ENCODE measurements around the gene FGF14.

FGF14 gene

DNA sequence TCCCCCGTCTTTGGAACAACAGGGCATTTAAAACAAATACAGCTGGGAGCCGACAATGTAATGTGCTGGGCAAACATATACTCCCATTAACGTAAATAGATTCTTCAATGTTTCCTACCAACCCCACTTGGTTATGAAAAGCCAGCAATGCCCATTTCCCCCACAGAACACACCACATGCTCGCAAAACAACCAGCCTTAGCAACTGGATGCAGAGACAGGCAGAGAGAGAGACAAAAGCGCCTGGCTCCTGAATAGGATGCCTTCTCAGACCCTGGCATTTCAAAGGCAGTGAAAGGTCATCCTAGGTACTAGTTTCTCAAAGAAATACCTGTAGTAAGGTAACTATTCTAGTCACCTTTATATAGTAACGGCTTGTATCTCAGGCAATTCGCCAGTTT lies 486.5 kb downstream of the FGF14 start:
- intact Hi-C loops (cut with micrococcal nuclease), result no loop called here
- Mint-ChIP-seq H3K4me3 (no peak overlapping the region), H3K4me1 (ENCODE audit: low read depth) (no peaks in the 10 kb centered on the region), H3K36me3 (ENCODE audit: low read depth) (no peaks in the 10 kb centered on the region), H3K27me3 (peaks cover 50% of the 10 kb centered on the region), H3K27ac (no peak overlapping the region), H3K9me3 (no peaks in the 10 kb centered on the region)

DNA sequence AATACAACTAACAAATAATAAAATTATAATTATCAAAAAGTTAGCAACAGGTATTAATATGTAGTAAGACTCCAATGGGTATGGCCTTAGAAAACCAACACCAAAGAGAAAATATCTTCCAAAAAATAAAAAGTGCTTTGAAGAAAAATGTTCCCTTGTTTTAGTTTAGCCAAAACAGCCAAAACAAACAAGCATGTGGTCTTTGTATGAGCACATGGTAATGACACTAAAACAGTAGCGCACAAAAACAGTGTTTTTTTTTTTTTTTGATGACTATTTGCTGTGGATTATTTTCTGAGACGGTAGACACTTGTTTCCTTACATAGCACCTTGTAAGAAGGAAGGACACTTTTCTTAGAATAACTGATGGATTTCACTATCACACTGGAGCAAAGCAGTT lies 490.1 kb downstream of the FGF14 start:
- Mint-ChIP-seq H3K36me3 (ENCODE audit: low read depth) (no peaks in the 10 kb centered on the region), H3K27ac (no peak overlapping the region), H3K9me3 (no peaks in the 10 kb centered on the region), H3K4me1 (ENCODE audit: low read depth) (no peaks in the 10 kb centered on the region), H3K27me3 (peaks cover 20% of the 10 kb centered on the region), H3K4me3 (no peak overlapping the region)
- intact Hi-C loops (cut with micrococcal nuclease), result no loop called here

DNA sequence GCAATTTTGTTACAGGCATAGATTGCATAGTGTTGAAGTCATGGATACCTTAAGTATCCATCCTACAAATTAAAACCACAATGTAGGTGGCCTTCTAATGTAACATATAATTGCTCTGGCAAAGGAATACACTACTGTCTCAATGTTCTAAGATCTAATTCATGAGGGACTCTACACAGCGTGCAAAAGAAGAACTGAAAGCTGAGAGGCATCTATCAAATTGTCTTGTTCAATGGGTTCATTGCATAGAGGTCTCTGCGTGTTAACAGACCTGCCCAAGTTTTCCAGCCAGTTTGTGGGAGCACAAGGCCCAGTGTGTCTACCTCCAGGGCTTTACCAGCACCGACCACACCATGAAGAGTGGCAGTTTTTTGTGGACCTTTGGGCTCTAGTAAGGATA lies 498.0 kb downstream of the FGF14 start:
- Mint-ChIP-seq H3K4me1 (ENCODE audit: low read depth) (no peaks in the 10 kb centered on the region), H3K9me3 (no peaks in the 10 kb centered on the region), H3K36me3 (ENCODE audit: low read depth) (no peaks in the 10 kb centered on the region), H3K27me3 (no peaks in the 10 kb centered on the region), H3K4me3 (no peak overlapping the region), H3K27ac (no peak overlapping the region)
- intact Hi-C loops (cut with micrococcal nuclease), result no loop called here

DNA sequence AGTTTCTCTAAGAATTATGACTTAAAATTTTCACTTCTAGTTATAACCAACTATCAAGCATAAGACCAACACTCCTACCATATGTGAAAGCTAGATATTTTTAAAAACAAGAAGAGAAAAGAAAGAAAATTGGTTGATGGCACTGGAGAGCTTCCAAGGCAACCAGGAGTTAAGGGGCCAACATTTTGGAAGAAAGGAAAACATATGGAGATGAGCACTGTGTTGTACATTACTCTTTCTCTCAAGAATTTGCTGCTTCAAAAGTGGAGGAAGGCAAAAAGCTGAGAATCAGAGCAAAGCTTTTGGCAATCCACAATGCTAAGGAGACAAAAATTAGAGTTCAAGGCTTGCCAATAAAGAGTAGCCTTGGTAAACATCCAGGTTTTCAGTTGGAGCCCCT lies 503.2 kb downstream of the FGF14 start:
- H3K27ac Mint-ChIP-seq, result no peak overlapping the region
- H3K4me1 Mint-ChIP-seq (ENCODE audit: low read depth), result no peaks in the 10 kb centered on the region
- H3K4me3 Mint-ChIP-seq, result no peak overlapping the region
- H3K27me3 Mint-ChIP-seq, result no peaks in the 10 kb centered on the region
- H3K9me3 Mint-ChIP-seq, result no peaks in the 10 kb centered on the region
- intact Hi-C loops (cut with micrococcal nuclease), result no loop called here
- no peaks in the 10 kb centered on the region for H3K36me3 Mint-ChIP-seq (ENCODE audit: low read depth)

DNA sequence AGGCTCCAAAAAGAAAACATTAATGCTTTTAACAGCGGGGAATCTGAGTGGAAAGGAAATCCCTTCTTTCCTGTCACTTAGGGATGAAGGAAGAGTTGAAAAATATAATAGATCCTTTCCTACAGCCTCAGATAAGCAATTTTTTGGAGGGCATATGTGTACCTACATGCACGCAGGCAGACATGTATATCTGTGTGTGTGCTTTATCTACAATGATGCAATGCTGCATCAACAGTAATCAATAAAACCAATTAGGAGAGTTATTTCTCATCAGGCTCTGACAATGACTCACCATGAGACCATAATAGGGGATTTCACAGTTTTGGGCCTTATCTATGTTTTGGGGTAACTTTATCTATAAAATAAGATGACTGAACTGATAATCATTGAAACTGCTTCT lies 505.3 kb downstream of the FGF14 start:
- no peaks in the 10 kb centered on the region for H3K27me3 Mint-ChIP-seq
- H3K36me3 Mint-ChIP-seq (ENCODE audit: low read depth), result no peaks in the 10 kb centered on the region
- H3K9me3 Mint-ChIP-seq, result no peaks in the 10 kb centered on the region
- H3K4me1 Mint-ChIP-seq (ENCODE audit: low read depth), result no peaks in the 10 kb centered on the region
- H3K27ac Mint-ChIP-seq, result no peak overlapping the region
- intact Hi-C loops (cut with micrococcal nuclease), result no loop called here
- no peak overlapping the region for H3K4me3 Mint-ChIP-seq

DNA sequence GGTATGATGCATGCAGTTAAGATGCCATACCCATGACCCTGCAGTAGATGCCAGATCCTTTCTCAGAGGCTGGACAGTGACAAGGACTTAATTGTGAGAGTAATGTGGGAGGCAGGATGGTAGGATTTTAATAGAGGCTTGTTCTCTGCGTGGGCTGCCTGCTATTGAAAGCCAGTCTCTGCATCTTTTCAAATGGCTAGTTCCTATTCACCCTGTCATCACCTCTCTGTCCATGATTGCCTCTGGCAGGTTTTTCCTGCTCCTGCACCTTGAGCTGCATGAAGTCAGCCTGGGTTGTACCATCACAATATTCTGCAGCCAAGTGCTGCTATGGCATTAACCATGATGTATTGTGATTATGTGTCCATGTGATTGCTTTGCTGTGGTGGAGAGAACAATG lies 508.8 kb downstream of the FGF14 start:
- Mint-ChIP-seq H3K27me3 (no peaks in the 10 kb centered on the region), H3K4me3 (no peak overlapping the region), H3K36me3 (ENCODE audit: low read depth) (no peaks in the 10 kb centered on the region), H3K9me3 (no peaks in the 10 kb centered on the region), H3K27ac (no peak overlapping the region), H3K4me1 (ENCODE audit: low read depth) (no peaks in the 10 kb centered on the region)
- intact Hi-C loops (cut with micrococcal nuclease), result no loop called here

DNA sequence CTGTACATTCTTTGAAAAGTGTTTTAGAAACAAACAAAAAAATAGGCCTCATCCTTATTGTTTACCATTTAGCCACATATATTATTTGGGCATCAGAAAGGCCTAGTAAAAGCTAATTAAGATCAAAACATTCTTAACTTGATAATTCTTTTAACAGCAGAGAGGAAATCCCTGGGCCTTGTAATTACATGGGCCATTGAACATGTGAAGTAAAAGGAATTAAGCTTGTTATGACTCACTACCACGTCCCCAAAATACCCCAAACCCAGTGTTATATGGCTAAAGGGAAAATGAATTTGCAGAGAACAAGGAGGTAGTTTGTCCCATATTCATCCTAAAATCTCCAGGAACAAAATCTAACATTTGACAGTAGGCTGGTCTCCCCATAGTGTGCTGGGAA lies 509.6 kb downstream of the FGF14 start:
- Mint-ChIP-seq H3K27ac (no peak overlapping the region), H3K4me3 (no peak overlapping the region), H3K9me3 (no peaks in the 10 kb centered on the region), H3K4me1 (ENCODE audit: low read depth) (no peaks in the 10 kb centered on the region), H3K36me3 (ENCODE audit: low read depth) (no peaks in the 10 kb centered on the region), H3K27me3 (no peaks in the 10 kb centered on the region)
- intact Hi-C loops (cut with micrococcal nuclease), result no loop called here

DNA sequence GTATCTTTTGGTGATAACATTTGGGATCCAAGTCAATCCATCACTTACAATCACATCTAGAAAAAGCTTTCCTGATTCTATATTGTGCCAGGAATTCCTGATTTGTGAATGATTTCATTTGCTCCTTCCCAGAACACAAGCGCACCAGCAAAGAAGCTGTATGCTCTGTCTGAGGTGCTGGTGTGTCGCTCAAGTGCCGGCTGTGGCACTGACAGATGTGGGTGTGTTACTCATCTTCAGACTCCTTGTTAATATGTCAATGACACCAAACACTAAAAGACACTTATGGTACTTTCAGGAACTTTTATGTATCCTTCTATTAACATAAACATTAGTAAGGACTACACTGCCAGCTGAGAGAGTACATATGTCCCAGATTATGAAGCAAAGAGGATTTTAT lies 520.3 kb downstream of the FGF14 start:
- Mint-ChIP-seq H3K4me3 (no peak overlapping the region), H3K9me3 (no peaks in the 10 kb centered on the region), H3K36me3 (ENCODE audit: low read depth) (no peaks in the 10 kb centered on the region), H3K4me1 (ENCODE audit: low read depth) (no peaks in the 10 kb centered on the region), H3K27ac (no peak overlapping the region), H3K27me3 (no peaks in the 10 kb centered on the region)
- intact Hi-C loops (cut with micrococcal nuclease), result no loop called here

DNA sequence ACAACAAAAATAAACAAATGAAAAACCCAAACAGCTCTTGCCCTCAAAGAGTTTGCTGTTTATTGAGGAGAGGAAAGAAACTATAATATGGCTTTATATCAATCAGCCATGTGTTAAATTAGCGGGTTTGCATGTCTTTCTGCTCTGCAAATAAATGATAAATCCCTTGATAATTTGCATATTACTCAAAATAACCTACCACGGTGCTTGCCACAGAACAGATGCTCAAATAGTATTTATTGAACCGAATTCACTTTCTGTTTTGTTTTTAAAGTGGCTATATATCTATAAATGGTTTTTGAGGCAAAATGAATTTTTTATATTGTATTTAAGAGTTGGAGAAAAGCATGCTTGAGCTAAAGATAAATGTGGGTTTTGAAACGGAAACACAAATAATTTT lies 521.3 kb downstream of the FGF14 start:
- no peak overlapping the region for H3K4me3 Mint-ChIP-seq
- no peak overlapping the region for H3K27ac Mint-ChIP-seq
- no peaks in the 10 kb centered on the region for H3K9me3 Mint-ChIP-seq
- H3K4me1 Mint-ChIP-seq (ENCODE audit: low read depth), result no peaks in the 10 kb centered on the region
- intact Hi-C loops (cut with micrococcal nuclease), result no loop called here
- H3K27me3 Mint-ChIP-seq, result no peaks in the 10 kb centered on the region
- no peaks in the 10 kb centered on the region for H3K36me3 Mint-ChIP-seq (ENCODE audit: low read depth)

DNA sequence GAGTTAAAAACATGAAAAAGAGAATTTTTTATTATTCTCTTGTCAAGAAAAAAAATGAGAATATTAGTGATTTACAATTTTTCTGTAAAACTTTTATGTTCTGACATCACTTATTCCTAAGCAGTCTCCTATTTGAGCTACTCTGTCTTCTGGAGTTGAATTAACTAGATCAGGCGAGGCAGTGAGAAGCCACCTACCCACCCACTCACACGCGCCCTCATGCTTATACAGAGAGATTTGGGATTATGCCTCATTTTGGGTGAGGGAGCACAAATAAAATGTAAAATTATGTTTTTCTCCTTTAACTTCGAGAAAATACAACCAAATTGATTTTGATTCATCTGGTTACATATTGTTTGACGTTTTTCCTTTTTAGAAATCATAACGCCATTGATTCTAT lies 524.9 kb downstream of the FGF14 start:
- H3K36me3 Mint-ChIP-seq (ENCODE audit: low read depth), result no peaks in the 10 kb centered on the region
- H3K27ac Mint-ChIP-seq, result no peak overlapping the region
- H3K9me3 Mint-ChIP-seq, result no peaks in the 10 kb centered on the region
- no peaks in the 10 kb centered on the region for H3K27me3 Mint-ChIP-seq
- no peaks in the 10 kb centered on the region for H3K4me1 Mint-ChIP-seq (ENCODE audit: low read depth)
- H3K4me3 Mint-ChIP-seq, result no peak overlapping the region
- intact Hi-C loops (cut with micrococcal nuclease), result no loop called here

DNA sequence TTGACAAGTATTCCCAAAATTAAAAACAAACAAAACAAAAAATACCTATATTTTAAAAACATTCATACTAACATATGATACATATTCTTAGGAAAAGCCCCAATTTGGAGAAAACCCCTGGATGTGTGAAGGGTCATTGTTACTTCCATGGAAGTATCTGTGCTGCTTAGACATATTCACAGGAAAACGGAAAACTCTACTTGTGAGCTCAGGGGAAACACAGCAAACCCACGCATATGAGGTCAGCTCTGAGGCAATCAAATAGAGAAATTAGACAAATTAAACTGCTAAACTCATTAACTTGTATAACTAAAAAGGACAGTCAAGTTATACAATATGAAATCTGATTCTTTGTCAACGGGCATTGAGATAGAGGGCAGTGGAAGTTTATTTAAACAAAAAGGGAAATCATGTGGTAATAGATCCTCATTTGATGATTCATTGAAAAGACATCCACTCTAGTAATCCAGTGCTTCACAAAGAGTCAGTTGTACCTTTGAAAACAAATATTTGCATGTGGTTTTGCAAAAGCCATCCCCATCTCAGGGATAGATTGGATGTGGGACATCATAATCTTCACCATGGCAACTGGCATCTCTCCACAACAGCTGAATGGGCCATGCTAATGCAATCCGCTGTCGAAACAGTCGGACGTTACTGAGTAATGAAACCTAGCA lies 526.0 kb downstream of the FGF14 start:
- intact Hi-C loops (cut with micrococcal nuclease), result no loop called here
- Mint-ChIP-seq H3K9me3 (no peaks in the 10 kb centered on the region), H3K27ac (no peak overlapping the region), H3K4me3 (no peak overlapping the region), H3K36me3 (ENCODE audit: low read depth) (no peaks in the 10 kb centered on the region), H3K27me3 (no peaks in the 10 kb centered on the region), H3K4me1 (ENCODE audit: low read depth) (no peaks in the 10 kb centered on the region)

DNA sequence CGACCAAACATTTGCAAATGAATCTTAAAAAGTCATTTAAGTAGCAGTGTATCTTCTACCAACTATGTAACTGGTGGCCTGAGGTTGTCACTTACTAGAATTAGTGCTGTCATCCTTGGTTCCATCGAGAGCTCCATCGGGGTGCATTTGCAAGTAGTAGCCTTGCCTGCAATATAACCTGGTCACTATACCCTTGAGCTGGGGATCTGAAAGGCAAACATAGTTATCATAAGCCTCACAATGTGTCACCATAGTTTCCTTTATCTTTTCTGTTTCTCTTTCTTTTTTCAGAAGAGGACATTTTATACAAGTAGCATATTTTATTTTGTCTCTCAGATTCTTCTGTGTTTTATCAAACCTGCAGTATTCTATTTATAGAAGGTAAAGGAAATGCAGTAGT lies 526.8 kb downstream of the FGF14 start:
- Mint-ChIP-seq H3K27me3 (no peaks in the 10 kb centered on the region), H3K36me3 (ENCODE audit: low read depth) (no peaks in the 10 kb centered on the region), H3K27ac (no peak overlapping the region), H3K9me3 (no peaks in the 10 kb centered on the region), H3K4me3 (no peak overlapping the region), H3K4me1 (ENCODE audit: low read depth) (no peaks in the 10 kb centered on the region)
- intact Hi-C loops (cut with micrococcal nuclease), result no loop called here

DNA sequence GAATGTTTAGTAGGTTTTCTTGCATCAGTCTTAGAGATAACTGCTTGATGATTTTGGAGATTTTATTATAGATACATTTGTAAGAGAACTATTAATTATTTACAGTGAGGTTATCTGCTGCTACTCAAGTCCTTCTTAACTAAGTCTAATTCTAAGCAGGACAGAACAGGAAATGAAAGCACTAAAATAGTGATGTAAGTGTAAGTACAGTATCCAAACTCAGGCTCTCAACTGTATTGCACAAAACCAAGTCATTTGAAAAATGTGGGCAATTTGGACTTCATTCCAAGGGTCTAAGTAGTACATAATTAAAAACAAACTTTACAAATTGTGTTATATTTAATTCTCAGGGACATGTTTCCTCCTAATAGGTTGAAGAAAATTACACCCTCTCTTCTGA lies 532.3 kb downstream of the FGF14 start:
- Mint-ChIP-seq H3K4me3 (no peak overlapping the region), H3K36me3 (ENCODE audit: low read depth) (no peaks in the 10 kb centered on the region), H3K27me3 (no peaks in the 10 kb centered on the region), H3K9me3 (no peaks in the 10 kb centered on the region), H3K4me1 (ENCODE audit: low read depth) (no peaks in the 10 kb centered on the region), H3K27ac (no peak overlapping the region)
- intact Hi-C loops (cut with micrococcal nuclease), result no loop called here

DNA sequence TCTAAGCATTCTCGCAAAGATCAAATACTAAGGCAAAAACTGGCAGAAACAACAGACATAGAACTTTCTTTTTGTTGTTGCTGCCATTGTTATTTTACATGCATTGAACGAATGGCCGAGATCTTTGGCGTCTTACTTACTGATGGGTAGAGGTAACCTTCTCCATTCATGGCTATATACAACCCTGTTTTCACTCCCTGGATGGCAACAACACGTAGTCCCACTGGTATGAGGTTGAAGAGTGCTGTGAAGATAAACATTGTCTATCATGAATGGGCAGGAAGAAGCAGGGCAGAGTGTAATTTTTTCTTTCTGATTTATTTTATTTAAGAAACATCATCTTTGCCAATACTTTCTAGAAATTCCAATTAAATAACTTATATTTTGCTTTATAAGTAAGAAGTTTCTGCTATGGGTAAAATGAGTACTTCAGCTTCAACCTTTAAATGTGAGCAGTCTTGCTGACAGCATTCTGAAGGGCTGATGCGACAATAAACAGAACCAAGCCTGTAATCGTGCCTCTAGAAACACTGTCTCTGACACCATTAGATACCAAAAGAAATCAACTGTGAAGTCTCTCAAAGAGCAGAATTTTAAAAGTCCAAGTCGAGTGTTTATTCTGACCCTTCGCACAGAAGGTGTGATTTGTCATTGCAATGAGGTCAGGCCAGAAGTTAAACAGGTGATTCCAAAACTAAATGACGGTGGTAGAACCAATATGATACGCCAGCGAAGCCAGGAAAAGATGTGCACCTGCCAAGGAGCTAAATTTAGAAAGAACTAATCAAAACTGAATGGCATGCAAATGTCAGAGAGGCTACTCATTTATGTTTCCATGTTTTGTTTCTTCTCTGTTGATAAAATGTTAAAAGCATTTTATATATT lies 533.0 kb downstream of the FGF14 start:
- intact Hi-C loops (cut with micrococcal nuclease), result no loop called here
- Mint-ChIP-seq H3K36me3 (ENCODE audit: low read depth) (no peaks in the 10 kb centered on the region), H3K4me3 (no peak overlapping the region), H3K27me3 (no peaks in the 10 kb centered on the region), H3K27ac (no peak overlapping the region), H3K4me1 (ENCODE audit: low read depth) (no peaks in the 10 kb centered on the region), H3K9me3 (no peaks in the 10 kb centered on the region)
